Skin of body (tissue), 2 donors: Measurements from ENCODE around the gene SOWAHB. TPM values are rescaled to one million over a fixed set of nuclear protein-coding genes. Genes with fewer than 3 reads are reported as not detected.
"Not testable (repeated sequence)": the region's sequence is repeated elsewhere in the genome, so short reads cannot be mapped to it uniquely, and the experiment has no call there.

Experiments
- DNase-seq: peaks from one replicate; lab custom pipeline; 2025; lab: John Stamatoyannopoulos, UW
- total RNA-seq: library from RNA; depleted of rRNA; stranded (reverse); fragments of >200 nt; gene quantifications from one replicate; pipeline ENCODE4 v1.2.3, GENCODE V29; 2014

The SOWAHB gene
- total RNA-seq, 1 donor from 2014 or later = 1.7 TPM

GRCh38 chr4:76894537-76895255 lies 3.2 kb downstream of the SOWAHB start:
- peak; percentile 89 for DNase-seq

- no peak for DNase-seq
These were observed 5.3 kb downstream of the SOWAHB start for GRCh38 chr4:76892601-76893000.

GRCh38 chr4:76892001-76892400 lies 5.9 kb downstream of the SOWAHB start:
- peak; percentile 38 for DNase-seq

DNA sequence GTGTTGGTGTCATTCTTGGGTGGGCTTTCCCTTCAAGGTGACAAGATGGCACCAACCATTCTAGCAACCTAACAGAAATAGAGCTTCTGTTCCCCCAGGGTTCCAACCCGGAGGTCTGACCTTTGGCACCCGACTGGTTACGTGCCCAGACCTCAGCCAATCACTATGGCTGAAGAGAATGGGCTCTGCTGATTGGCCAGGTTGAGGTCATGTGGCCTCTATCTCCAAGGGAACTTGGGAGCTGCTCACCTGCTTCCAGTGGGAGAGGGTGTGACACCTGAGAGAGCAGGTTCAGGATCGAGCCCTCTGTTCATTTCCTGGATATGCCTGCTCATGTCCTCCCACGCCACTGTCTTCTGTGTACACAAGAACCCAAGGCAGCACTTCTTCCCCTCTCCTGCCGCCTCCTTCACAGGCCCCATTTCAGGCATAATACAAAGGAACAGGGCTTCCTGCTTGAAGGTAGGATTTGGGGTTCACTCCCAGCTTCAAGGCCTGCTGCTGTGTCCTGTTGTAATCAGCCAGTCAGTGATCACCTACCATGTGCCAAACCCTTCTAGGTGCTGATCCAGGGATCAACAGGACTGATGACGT lies 11.0 kb downstream of the SOWAHB start:
- DNase-seq = no peak

DNA sequence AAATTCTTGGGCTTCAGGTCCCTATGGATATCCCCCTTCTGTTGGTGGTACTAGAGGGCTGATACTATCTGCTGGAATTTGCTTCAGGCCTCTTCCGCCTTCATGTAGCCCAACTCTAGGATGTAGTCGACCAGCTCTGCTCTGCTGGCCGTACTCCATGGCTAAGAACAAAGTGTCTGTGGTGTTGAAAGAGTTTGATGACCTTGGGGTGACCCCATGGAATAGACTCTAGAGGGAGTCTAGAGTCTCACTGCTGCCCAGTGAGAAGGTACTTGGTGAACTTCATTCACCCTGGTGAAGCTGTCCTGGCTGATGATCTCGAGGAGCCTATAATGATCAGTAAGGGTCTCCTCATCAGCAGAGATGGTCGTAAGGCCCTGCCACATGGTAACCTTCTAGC lies 11.7 kb downstream of the SOWAHB start:
- DNase-seq = no peak

DNA sequence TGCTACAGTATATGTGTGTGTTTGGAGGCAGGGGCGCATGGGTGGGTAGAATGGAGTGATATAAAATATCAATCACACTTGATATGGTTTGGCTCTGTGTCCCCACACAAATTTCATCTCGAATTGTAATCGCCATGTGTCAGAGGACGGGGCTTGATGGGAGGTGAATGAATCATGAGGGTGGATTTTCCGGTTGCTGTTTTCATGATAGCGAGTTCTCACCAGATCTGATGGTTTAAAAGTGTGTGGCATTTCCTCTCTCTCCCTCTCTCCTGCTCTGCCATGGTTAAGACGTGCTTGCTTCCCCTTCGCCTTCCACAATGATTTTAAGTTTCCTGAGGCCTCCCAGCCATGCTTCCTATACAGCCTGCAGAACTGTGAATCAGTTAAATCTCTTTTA lies 14.8 kb downstream of the SOWAHB start:
- DNase-seq = no peak

GRCh38 chr4:76882630-76883029 lies 15.3 kb downstream of the SOWAHB start:
- DNase-seq = no peak

GRCh38 chr4:76881375-76881774 lies 16.6 kb downstream of the SOWAHB start:
- no peak for DNase-seq

GRCh38 chr4:76879731-76880364 lies 18.1 kb downstream of the SOWAHB start:
- no peak for DNase-seq

GRCh38 chr4:76878641-76879165 lies 19.2 kb downstream of the SOWAHB start:
- DNase-seq = not testable (repeated sequence)

DNA sequence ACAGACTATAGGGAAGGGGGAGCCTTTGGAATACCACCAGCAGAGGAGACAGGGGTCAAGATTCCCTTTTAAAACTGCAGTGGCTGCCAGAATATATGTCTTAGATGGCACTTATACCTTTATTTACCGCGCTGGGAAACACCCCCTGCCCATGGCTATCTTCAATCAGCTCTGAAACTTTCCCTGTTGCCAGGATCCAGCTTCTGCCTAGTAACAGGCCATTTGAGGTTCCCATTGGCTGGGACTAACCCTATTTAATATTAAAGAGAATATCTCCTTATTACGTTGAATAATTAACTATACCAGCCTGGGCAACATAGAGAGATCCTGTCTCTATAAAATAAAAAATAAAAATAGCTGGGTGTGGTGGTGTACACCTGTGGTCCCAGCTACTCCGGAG lies 23.8 kb downstream of the SOWAHB start:
- no peak for DNase-seq

DNA sequence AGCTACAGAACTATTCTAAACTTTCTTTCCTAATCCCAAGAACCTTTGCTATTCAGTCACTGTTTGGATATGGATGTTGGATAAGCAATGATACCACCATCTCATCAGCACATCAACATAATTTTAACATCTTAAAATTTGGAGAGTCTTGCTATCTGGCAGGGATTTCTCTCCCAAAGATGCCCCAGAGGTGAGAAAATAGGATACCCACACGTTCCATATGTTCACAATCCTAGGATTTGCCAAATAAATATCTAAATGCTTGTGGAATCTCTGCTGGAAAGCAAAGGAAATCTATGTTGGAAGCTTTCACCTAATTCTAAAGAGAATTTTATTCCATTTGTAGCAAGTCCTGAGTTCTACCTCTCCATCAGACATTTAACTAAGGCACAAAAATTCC lies 24.4 kb downstream of the SOWAHB start:
- DNase-seq = no peak

DNA sequence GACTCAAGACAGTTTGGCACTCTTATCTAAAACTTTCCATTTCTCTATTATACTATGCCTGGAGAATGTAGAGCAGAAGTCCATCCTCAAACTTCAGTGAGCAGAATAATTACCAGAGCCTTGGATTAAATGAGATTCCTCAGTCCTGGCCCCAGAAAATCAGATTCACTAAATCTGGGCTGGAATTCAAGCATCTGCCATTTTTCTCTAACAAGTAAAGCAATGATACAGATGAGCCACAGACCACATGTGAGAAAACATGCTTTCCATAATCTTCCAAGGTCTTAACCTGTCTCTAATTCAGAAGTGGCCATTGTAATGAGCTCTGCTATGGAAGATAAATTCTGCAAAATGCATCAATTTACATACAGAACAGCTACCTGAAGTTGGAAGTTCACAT lies 25.4 kb downstream of the SOWAHB start:
- DNase-seq = no peak

- not testable (repeated sequence) for DNase-seq
These were observed 29.2 kb downstream of the SOWAHB start for GRCh38 chr4:76868780-76869179.

GRCh38 chr4:76867880-76868655 lies 29.9 kb downstream of the SOWAHB start:
- no peak for DNase-seq

DNA sequence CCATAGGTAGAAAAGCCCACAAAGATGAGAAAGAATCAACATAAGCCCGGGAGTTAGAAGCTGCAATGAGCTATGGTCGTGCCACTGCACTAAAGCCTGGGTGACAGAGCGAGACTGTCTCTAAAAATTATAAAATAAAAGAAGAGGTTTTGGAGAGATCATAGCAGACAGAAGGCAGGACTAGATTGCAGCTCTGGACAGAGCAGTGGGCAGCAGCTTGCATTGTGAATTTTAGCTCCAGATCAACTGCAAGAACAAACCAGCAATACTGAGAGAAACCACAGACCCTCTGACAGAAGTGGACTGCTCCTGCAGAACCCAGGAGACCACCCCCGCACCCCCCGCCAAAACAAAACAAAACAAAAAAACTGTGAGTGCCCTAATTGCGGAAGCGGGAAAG lies 30.6 kb downstream of the SOWAHB start:
- no peak for DNase-seq

DNA sequence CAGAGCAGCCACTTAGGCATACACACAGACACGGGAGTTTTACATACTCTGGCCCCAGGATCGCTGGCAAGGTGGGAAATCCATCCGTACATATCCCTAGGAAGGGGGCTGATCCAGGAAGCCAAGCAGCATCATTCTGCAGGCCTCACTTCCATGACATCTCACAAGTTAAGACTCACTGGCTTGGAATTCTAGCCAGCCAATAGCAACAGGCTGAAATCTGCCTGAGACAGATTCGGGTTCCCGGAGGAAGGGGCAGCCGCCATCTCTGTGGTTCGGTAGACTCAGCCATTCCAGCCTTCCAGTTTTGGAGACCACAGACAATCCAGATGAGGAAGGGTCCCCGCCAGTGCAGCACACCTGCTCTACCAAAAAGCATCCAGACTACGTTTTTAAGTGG lies 31.3 kb downstream of the SOWAHB start:
- DNase-seq = no peak

DNA sequence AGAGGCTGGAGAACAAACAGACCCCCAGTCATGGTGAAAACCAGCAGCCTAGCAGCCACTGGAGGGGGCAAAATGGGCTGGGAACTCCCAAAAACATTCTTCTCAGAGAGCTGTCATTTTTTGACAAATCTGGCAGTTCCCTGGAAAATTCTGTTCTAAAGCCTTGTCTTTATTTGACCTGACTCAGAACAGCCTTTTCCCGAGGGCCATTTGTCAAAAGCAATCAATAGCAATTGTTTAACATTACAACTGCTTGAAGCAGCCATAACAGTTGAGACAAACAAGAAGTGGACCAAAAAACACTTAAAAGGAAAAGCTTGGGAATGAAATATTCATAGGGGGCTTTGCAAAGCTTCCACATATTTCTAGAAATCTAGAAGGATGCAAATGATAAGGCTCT lies 39.6 kb downstream of the SOWAHB start:
- DNase-seq = no peak

GRCh38 chr4:76857074-76857409 lies 40.9 kb downstream of the SOWAHB start:
- DNase-seq = no peak

GRCh38 chr4:76856243-76857073 lies 41.5 kb downstream of the SOWAHB start:
- peak; percentile 44 for DNase-seq

DNA sequence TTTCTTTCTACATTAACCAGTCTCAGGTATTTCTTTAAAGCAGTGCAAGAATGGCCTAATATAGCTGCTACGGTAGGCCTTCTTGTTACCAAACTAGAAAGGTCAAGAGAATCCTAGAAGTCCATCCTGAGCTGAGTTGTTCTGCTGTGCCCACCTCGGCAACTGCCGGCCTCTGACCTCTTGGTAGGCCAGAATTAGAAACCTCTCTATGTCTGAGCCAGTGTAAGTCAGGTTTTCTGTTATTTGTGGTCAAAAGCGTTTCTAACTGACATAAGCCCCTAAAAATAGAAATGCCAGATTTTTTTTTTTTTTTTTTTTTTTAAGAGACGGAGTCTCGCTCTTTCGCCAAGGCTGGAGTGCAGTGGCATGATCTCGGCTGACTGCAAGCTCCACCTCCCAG lies 43.1 kb downstream of the SOWAHB start:
- no peak for DNase-seq
